Hepatocyte (in vitro differentiated cells): ENCODE data around the gene SAPCD1. TPM values are rescaled to one million over a fixed set of nuclear protein-coding genes. Genes with fewer than 3 reads are reported as not detected.

Experiments used
- DNase-seq: peaks from one replicate; pipeline ENCODE4 v3.0.0-alpha.2; 2016; ENCODE audit warnings: low spot score
- H2AFZ ChIP-seq: fragments of 200-600 bp; sonication (generic); 2 replicates; pipeline ENCODE4 v1.6.0; 2016; ENCODE audit warnings: antibody characterized with exemption, mild to moderate bottlenecking
- H3K27ac ChIP-seq: fragments of 200-600 bp; sonication (generic); 2 replicates; pipeline ENCODE4 v1.5.1; 2016; ENCODE audit warnings: mild to moderate bottlenecking
- H3K27me3 ChIP-seq: fragments of 200-600 bp; sonication (generic); 2 replicates; pipeline ENCODE4 v1.6.1; 2016
- H3K36me3 ChIP-seq: fragments of 200-600 bp; sonication (generic); replicated peaks from 2 replicates; pipeline ENCODE4 v1.5.1; 2016; ENCODE audit warnings: low read depth; ENCODE audit not compliant: insufficient read depth
- H3K4me1 ChIP-seq: fragments of 200-600 bp; sonication (generic); 2 replicates; pipeline ENCODE4 v1.5.1; 2016; ENCODE audit warnings: mild to moderate bottlenecking, moderate library complexity; ENCODE audit not compliant: insufficient read depth
- H3K4me2 ChIP-seq: fragments of 200-600 bp; sonication (generic); 2 replicates; pipeline ENCODE4 v1.6.0; 2016
- H3K4me3 ChIP-seq: fragments of 200-600 bp; sonication (generic); 2 replicates; pipeline ENCODE4 v1.5.1; 2016; ENCODE audit warnings: mild to moderate bottlenecking
- H3K79me2 ChIP-seq: fragments of 200-600 bp; sonication (generic); 2 replicates; pipeline ENCODE4 v1.6.0; 2017; ENCODE audit warnings: mild to moderate bottlenecking
- H3K9me2 ChIP-seq: fragments of 200-600 bp; sonication (generic); replicated peaks from 2 replicates; pipeline ENCODE4 v1.6.0; 2017; ENCODE audit warnings: mild to moderate bottlenecking; ENCODE audit not compliant: insufficient read depth
- H3K9me3 ChIP-seq: fragments of 200-600 bp; sonication (generic); 2 replicates; pipeline ENCODE4 v1.5.1; 2016; ENCODE audit warnings: low read depth, mild to moderate bottlenecking
- H4K20me1 ChIP-seq: fragments of 200-600 bp; sonication (generic); 2 replicates; pipeline ENCODE4 v1.6.0; 2016; ENCODE audit warnings: mild to moderate bottlenecking; ENCODE audit not compliant: insufficient read depth, poor library complexity, severe bottlenecking
- CTCF ChIP-seq: fragments of 200-600 bp; sonication (generic); IDR thresholded peaks from 2 replicates; pipeline ENCODE4 v1.5.1; 2016; ENCODE audit warnings: antibody characterized with exemption, mild to moderate bottlenecking; ENCODE audit not compliant: poor library complexity
- EZH2 ChIP-seq: fragments of 200-600 bp; sonication (generic); IDR thresholded peaks from 2 replicates; pipeline ENCODE4 v1.6.1; 2016; ENCODE audit warnings: antibody characterized with exemption, mild to moderate bottlenecking, borderline replicate concordance
- EZH2phosphoT487 ChIP-seq: fragments of 200-600 bp; sonication (generic); IDR thresholded peaks from one replicate; pipeline ENCODE4 v1.6.1; 2018; ENCODE audit warnings: antibody characterized with exemption, mild to moderate bottlenecking, low read depth, moderate library complexity; ENCODE audit not compliant: unreplicated experiment, severe bottlenecking
- WGBS: methylation state at CpG from one replicate; pipeline ENCODE4 v1.1.6; 2016; ENCODE audit warnings: low lambda C conversion rate; ENCODE audit errors: missing lambda C conversion rate; 5-methylcytosine and 5-hydroxymethylcytosine counted together
- polyA plus RNA-seq: library from polyadenylated mRNA; unstranded; fragments of >200 nt; fragmentation: Nextera tagmentation; extraction: Ambion mirVana; gene quantifications from 2 replicates; pipeline ENCODE4 v1.2.1, GENCODE V29; 2016
- total RNA-seq: library from RNA; depleted of rRNA; stranded (reverse); fragments of >200 nt; gene quantifications from 2 replicates; pipeline ENCODE4 v1.2.3, GENCODE V29; 2014

The SAPCD1 gene
- total and polyA plus RNA-seq, 2 experiments from 2014 or later, result 1.4 to 2.0 TPM

GRCh38 chr6:31734821-31735406, 27.5 kb upstream of the SAPCD1 start:
- Histone ChIP-seq H3K4me2 (peak overlapping the region; percentile 91), H3K4me3 (peak overlapping the region; percentile 99), H3K27me3 (no peaks in the 10 kb centered on the region), H3K9me2 (no peaks in the 10 kb centered on the region), H3K79me2 (peaks cover 56% of the 10 kb centered on the region), H2AFZ (no peak overlapping the region), H3K36me3 (no peaks in the 10 kb centered on the region), H3K4me1 (peaks cover 43% of the 10 kb centered on the region), H3K9me3 (no peaks in the 10 kb centered on the region), H3K27ac (peak overlapping the region; percentile 99), H4K20me1 (peaks cover 15% of the 10 kb centered on the region)
- DNase-seq, result peak; percentile 78
- 1% methylated on average over 17 of the region's 18 CpGs for WGBS
- TF ChIP-seq EZH2 (no peak), CTCF (no peak), EZH2phosphoT487 (no peak)

- TF ChIP-seq EZH2phosphoT487 (no peak), CTCF (no peak), EZH2 (no peak)
- DNase-seq, result peak; percentile 94
- peak within 1 kb of the TSS; percentile 91 for H3K4me2 ChIP-seq
- 1% methylated on average over 22 of the region's 24 CpGs for WGBS
- H3K4me1 ChIP-seq, result peaks cover 41% of the 10 kb centered on the region
- H3K4me3 ChIP-seq, result peak within 1 kb of the TSS; percentile 99
- no peaks in the 10 kb centered on the region for H3K9me2 ChIP-seq
- H3K27ac ChIP-seq, result peak within 1 kb of the TSS; percentile 99
- H4K20me1 ChIP-seq, result peaks cover 15% of the 10 kb centered on the region
- H2AFZ ChIP-seq, result peak within 1 kb of the TSS; percentile 40
- H3K79me2 ChIP-seq, result peaks cover 56% of the 10 kb centered on the region
- no peaks in the 10 kb centered on the region for H3K36me3 ChIP-seq
- no peaks in the 10 kb centered on the region for H3K9me3 ChIP-seq
- no peaks in the 10 kb centered on the region for H3K27me3 ChIP-seq
These were observed 26.3 kb upstream of the SAPCD1 start, which contains the start of gene CLIC1 for GRCh38 chr6:31736021-31736767. TSS of gene CLIC1 (minus strand) at chr6:31736530. CDS start at chr6:31736300, 230 bp downstream.

- WGBS, result 40% methylated on average over 10 of the region's 10 CpGs
- peaks cover 11% of the 10 kb centered on the region for H4K20me1 ChIP-seq
- no peak overlapping the region for H2AFZ ChIP-seq
- no peaks in the 10 kb centered on the region for H3K27me3 ChIP-seq
- H3K9me2 ChIP-seq, result no peaks in the 10 kb centered on the region
- H3K4me2 ChIP-seq, result peak overlapping the region; percentile 91
- TF ChIP-seq EZH2 (no peak), CTCF (no peak), EZH2phosphoT487 (no peak)
- H3K4me3 ChIP-seq, result peak overlapping the region; percentile 99
- H3K79me2 ChIP-seq, result peaks cover 50% of the 10 kb centered on the region
- H3K9me3 ChIP-seq, result no peaks in the 10 kb centered on the region
- H3K4me1 ChIP-seq, result peaks cover 38% of the 10 kb centered on the region
- DNase-seq, result peak; percentile 22
- H3K27ac ChIP-seq, result peak overlapping the region; percentile 99
- no peaks in the 10 kb centered on the region for H3K36me3 ChIP-seq
These were observed 25.6 kb upstream of the SAPCD1 start for GRCh38 chr6:31736768-31737314.
